Thyroid gland (tissue), 4 donors: ENCODE results near the gene SOX4.

Experiments used
- CTCF ChIP-seq, 6 experiments: fragments of 200-600 bp in 3 of 6; fragments of 450-650 bp in 3 of 6; sonication (generic) in 3 of 6; IDR thresholded peaks; one replicate each; pipeline ENCODE4 v1.5.1; 2016 to 2019; ENCODE audit warnings: antibody characterized with exemption in 6 of 6, mild to moderate bottlenecking in 2 of 6, inconsistent platforms in 1 of 6, moderate library complexity in 1 of 6
- POLR2A ChIP-seq, 2 donors: fragments of 450-650 bp; IDR thresholded peaks; one replicate each; pipeline ENCODE4 v1.6.1; 2017; ENCODE audit warnings: antibody characterized with exemption in 2 of 2, mild to moderate bottlenecking in 2 of 2, moderate library complexity in 1 of 2

DNA sequence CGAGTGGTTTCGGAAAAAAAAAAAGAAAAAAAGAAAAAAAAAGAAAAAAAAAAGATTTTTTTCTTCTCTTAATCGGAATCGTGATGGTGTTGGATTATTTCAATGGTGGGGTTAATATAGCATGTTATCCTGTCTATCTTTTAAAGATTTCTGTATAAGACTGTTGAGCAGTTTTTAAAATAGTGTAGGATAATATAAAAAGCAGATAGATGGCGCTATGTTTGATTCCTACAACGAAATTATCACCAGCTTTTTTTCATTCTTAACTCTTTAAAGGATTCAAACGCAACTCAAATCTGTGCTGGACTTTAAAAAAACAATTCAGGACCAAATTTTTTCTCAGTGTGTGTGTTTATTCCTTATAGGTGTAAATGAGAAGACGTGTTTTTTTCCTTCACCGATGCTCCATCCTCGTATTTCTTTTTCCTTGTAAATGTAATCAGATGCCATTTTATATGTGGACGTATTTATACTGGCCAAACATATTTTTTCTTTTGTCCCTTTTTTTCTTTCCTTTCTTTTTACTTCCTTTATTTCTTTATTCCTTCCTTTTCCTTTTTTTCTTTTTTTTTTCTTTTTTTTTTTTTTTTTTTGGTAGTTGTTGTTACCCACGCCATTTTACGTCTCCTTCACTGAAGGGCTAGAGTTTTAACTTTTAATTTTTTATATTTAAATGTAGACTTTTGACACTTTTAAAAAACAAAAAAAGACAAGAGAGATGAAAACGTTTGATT is 3.6 kb downstream of the SOX4 start:
- TF ChIP-seq CTCF (IDR thresholded peaks at IDR 0.05) (peak in 4 of 6 experiments; percentile 22 to 66 (median 64)), POLR2A (IDR thresholded peaks at IDR 0.05) (no peak)
